ENCODE data around the gene CACNA2D1. TPM values are rescaled to one million over a fixed set of nuclear protein-coding genes. Genes with fewer than 3 reads are reported as not detected.

The CACNA2D1 gene
- total and polyA plus RNA-seq, 7 experiments from 2014 or later = not detected

GRCh38 chr7:82411732-82412131 lies 31.8 kb downstream of the CACNA2D1 start:
- no peak overlapping the region for H3K27ac ChIP-seq (ENCODE audit: low read depth, low read length)
- Mint-ChIP-seq H3K4me1 (no peaks in the 10 kb centered on the region), H3K36me3 (peaks cover 0 to 3% (median 0%) of the 10 kb centered on the region in 5 donors), H3K4me3 (no peak overlapping the region), H3K27ac (no peak overlapping the region), H3K9me3 (peaks cover 0 to 4% (median 0%) of the 10 kb centered on the region in 11 donors), H3K27me3 (no peaks in the 10 kb centered on the region)
- DNase-seq (no peak), ATAC-seq (no peak)
- H3K27me3 ChIP-seq (ENCODE audit: control insufficient read depth in 2 of 2, insufficient read depth in 2 of 2, low read length in 2 of 2) = no peaks in the 10 kb centered on the region
- POLR2A ChIA-PET = no interaction called here
- no peak overlapping the region for H3K4me3 ChIP-seq (ENCODE audit: low read length)
- intact Hi-C loops (cut with micrococcal nuclease) = no loop called here
- no peaks in the 10 kb centered on the region for H3K4me1 ChIP-seq (ENCODE audit: control insufficient read depth in 2 of 2, insufficient read depth in 2 of 2, low read length in 2 of 2)
- H3K36me3 ChIP-seq (ENCODE audit: control insufficient read depth in 2 of 3, insufficient read depth in 3 of 3, low read length in 3 of 3) = no peaks in the 10 kb centered on the region
- no peaks in the 10 kb centered on the region for H3K9me3 ChIP-seq (ENCODE audit: control insufficient read depth in 2 of 3, low read length in 3 of 3)
- CTCF ChIA-PET = no interaction called here

GRCh38 chr7:82410461-82410860 lies 33.1 kb downstream of the CACNA2D1 start:
- no peaks in the 10 kb centered on the region for H3K36me3 ChIP-seq (ENCODE audit: control insufficient read depth in 2 of 3, insufficient read depth in 3 of 3, low read length in 3 of 3)
- Mint-ChIP-seq H3K27ac (no peak overlapping the region), H3K36me3 (peaks cover 0 to 3% (median 0%) of the 10 kb centered on the region in 5 donors), H3K4me3 (no peak overlapping the region), H3K27me3 (no peaks in the 10 kb centered on the region), H3K4me1 (no peaks in the 10 kb centered on the region), H3K9me3 (peaks cover 0 to 4% (median 0%) of the 10 kb centered on the region in 11 donors)
- no peak overlapping the region for H3K27ac ChIP-seq (ENCODE audit: low read depth, low read length)
- H3K9me3 ChIP-seq (ENCODE audit: control insufficient read depth in 2 of 3, low read length in 3 of 3) = no peaks in the 10 kb centered on the region
- ChIA-PET CTCF (no interaction called here), POLR2A (no interaction called here)
- ATAC-seq = no peak
- H3K4me1 ChIP-seq (ENCODE audit: control insufficient read depth in 2 of 2, insufficient read depth in 2 of 2, low read length in 2 of 2) = no peaks in the 10 kb centered on the region
- no peak for DNase-seq
- H3K4me3 ChIP-seq (ENCODE audit: low read length) = no peak overlapping the region
- intact Hi-C loops (cut with micrococcal nuclease) = no loop called here
- H3K27me3 ChIP-seq (ENCODE audit: control insufficient read depth in 2 of 2, insufficient read depth in 2 of 2, low read length in 2 of 2) = no peaks in the 10 kb centered on the region

- CTCF ChIA-PET = no interaction called here
- Histone ChIP-seq H3K36me3 (ENCODE audit: control insufficient read depth in 2 of 3, insufficient read depth in 3 of 3, low read length in 3 of 3) (no peaks in the 10 kb centered on the region), H3K4me3 (ENCODE audit: low read length) (no peak overlapping the region), H3K27me3 (ENCODE audit: control insufficient read depth in 2 of 2, insufficient read depth in 2 of 2, low read length in 2 of 2) (no peaks in the 10 kb centered on the region), H3K9me3 (ENCODE audit: control insufficient read depth in 2 of 3, low read length in 3 of 3) (no peaks in the 10 kb centered on the region), H3K4me1 (ENCODE audit: control insufficient read depth in 2 of 2, insufficient read depth in 2 of 2, low read length in 2 of 2) (no peaks in the 10 kb centered on the region), H3K27ac (ENCODE audit: low read depth, low read length) (no peak overlapping the region)
- Mint-ChIP-seq H3K27me3 (no peaks in the 10 kb centered on the region), H3K27ac (no peak overlapping the region), H3K9me3 (peaks cover 0 to 4% (median 0%) of the 10 kb centered on the region in 11 donors), H3K36me3 (no peaks in the 10 kb centered on the region), H3K4me3 (no peak overlapping the region), H3K4me1 (no peaks in the 10 kb centered on the region)
- POLR2A ChIA-PET = no interaction called here
- intact Hi-C loops (cut with micrococcal nuclease) = no loop called here
- DNase-seq = no peak
- ATAC-seq = no peak
These were observed 36.6 kb downstream of the CACNA2D1 start for GRCh38 chr7:82406937-82407336.

- Mint-ChIP-seq H3K27ac (no peak overlapping the region), H3K36me3 (no peaks in the 10 kb centered on the region), H3K4me3 (no peak overlapping the region), H3K27me3 (no peaks in the 10 kb centered on the region), H3K4me1 (no peaks in the 10 kb centered on the region), H3K9me3 (peaks cover 0 to 6% (median 0%) of the 10 kb centered on the region in 11 donors)
- no peak for DNase-seq
- no peaks in the 10 kb centered on the region for H3K9me3 ChIP-seq (ENCODE audit: control insufficient read depth in 2 of 3, low read length in 3 of 3)
- no peaks in the 10 kb centered on the region for H3K27me3 ChIP-seq (ENCODE audit: control insufficient read depth in 2 of 2, insufficient read depth in 2 of 2, low read length in 2 of 2)
- no peak overlapping the region for H3K4me3 ChIP-seq (ENCODE audit: low read length)
- H3K4me1 ChIP-seq (ENCODE audit: control insufficient read depth in 2 of 2, insufficient read depth in 2 of 2, low read length in 2 of 2) = no peaks in the 10 kb centered on the region
- intact Hi-C loops (cut with micrococcal nuclease) = no loop called here
- H3K36me3 ChIP-seq (ENCODE audit: control insufficient read depth in 2 of 3, insufficient read depth in 3 of 3, low read length in 3 of 3) = no peaks in the 10 kb centered on the region
- no peak overlapping the region for H3K27ac ChIP-seq (ENCODE audit: low read depth, low read length)
- ATAC-seq = no peak
- CTCF ChIA-PET = no interaction called here
- POLR2A ChIA-PET = no interaction called here
These were observed 38.3 kb downstream of the CACNA2D1 start for GRCh38 chr7:82405301-82405700.

GRCh38 chr7:82404652-82405051 lies 38.9 kb downstream of the CACNA2D1 start:
- H3K4me3 Mint-ChIP-seq = no peak overlapping the region
- ChIA-PET CTCF (no interaction called here), POLR2A (no interaction called here)
- H3K27ac ChIP-seq (ENCODE audit: low read depth, low read length) = no peak overlapping the region
- no peak overlapping the region for H3K4me3 ChIP-seq (ENCODE audit: low read length)
- H3K9me3 ChIP-seq (ENCODE audit: control insufficient read depth in 2 of 3, low read length in 3 of 3) = no peaks in the 10 kb centered on the region
- H3K4me1 Mint-ChIP-seq = no peaks in the 10 kb centered on the region
- intact Hi-C loops (cut with micrococcal nuclease) = no loop called here
- ATAC-seq = no peak
- H3K9me3 Mint-ChIP-seq = peaks cover 0 to 6% (median 2%) of the 10 kb centered on the region in 11 donors
- no peaks in the 10 kb centered on the region for H3K27me3 Mint-ChIP-seq
- no peak for DNase-seq
- no peaks in the 10 kb centered on the region for H3K4me1 ChIP-seq (ENCODE audit: control insufficient read depth in 2 of 2, insufficient read depth in 2 of 2, low read length in 2 of 2)
- H3K27me3 ChIP-seq (ENCODE audit: control insufficient read depth in 2 of 2, insufficient read depth in 2 of 2, low read length in 2 of 2) = no peaks in the 10 kb centered on the region
- no peaks in the 10 kb centered on the region for H3K36me3 ChIP-seq (ENCODE audit: control insufficient read depth in 2 of 3, insufficient read depth in 3 of 3, low read length in 3 of 3)
- no peaks in the 10 kb centered on the region for H3K36me3 Mint-ChIP-seq
- H3K27ac Mint-ChIP-seq = no peak overlapping the region

GRCh38 chr7:82404094-82404493 lies 39.5 kb downstream of the CACNA2D1 start:
- no peaks in the 10 kb centered on the region for H3K9me3 ChIP-seq (ENCODE audit: control insufficient read depth in 2 of 3, low read length in 3 of 3)
- H3K36me3 ChIP-seq (ENCODE audit: control insufficient read depth in 2 of 3, insufficient read depth in 3 of 3, low read length in 3 of 3) = no peaks in the 10 kb centered on the region
- ATAC-seq (no peak), DNase-seq (no peak)
- ChIA-PET CTCF (no interaction called here), POLR2A (no interaction called here)
- Mint-ChIP-seq H3K27me3 (no peaks in the 10 kb centered on the region), H3K4me1 (no peaks in the 10 kb centered on the region), H3K4me3 (no peak overlapping the region), H3K9me3 (peaks cover 0 to 6% (median 4%) of the 10 kb centered on the region in 11 donors), H3K36me3 (no peaks in the 10 kb centered on the region), H3K27ac (no peak overlapping the region)
- no peaks in the 10 kb centered on the region for H3K27me3 ChIP-seq (ENCODE audit: control insufficient read depth in 2 of 2, insufficient read depth in 2 of 2, low read length in 2 of 2)
- no peaks in the 10 kb centered on the region for H3K4me1 ChIP-seq (ENCODE audit: control insufficient read depth in 2 of 2, insufficient read depth in 2 of 2, low read length in 2 of 2)
- no peak overlapping the region for H3K4me3 ChIP-seq (ENCODE audit: low read length)
- no peak overlapping the region for H3K27ac ChIP-seq (ENCODE audit: low read depth, low read length)
- intact Hi-C loops (cut with micrococcal nuclease) = no loop called here

- Mint-ChIP-seq H3K4me1 (no peaks in the 10 kb centered on the region), H3K27ac (no peak overlapping the region), H3K9me3 (peaks cover 0 to 17% (median 4%) of the 10 kb centered on the region in 11 donors), H3K27me3 (no peaks in the 10 kb centered on the region), H3K36me3 (no peaks in the 10 kb centered on the region), H3K4me3 (no peak overlapping the region)
- H3K27ac ChIP-seq (ENCODE audit: low read depth, low read length) = no peak overlapping the region
- H3K9me3 ChIP-seq (ENCODE audit: control insufficient read depth in 2 of 3, low read length in 3 of 3) = no peaks in the 10 kb centered on the region
- intact Hi-C loops (cut with micrococcal nuclease) = no loop called here
- H3K27me3 ChIP-seq (ENCODE audit: control insufficient read depth in 2 of 2, insufficient read depth in 2 of 2, low read length in 2 of 2) = no peaks in the 10 kb centered on the region
- ATAC-seq (no peak), DNase-seq (no peak)
- H3K4me3 ChIP-seq (ENCODE audit: low read length) = no peak overlapping the region
- CTCF ChIA-PET = no interaction called here
- no peaks in the 10 kb centered on the region for H3K4me1 ChIP-seq (ENCODE audit: control insufficient read depth in 2 of 2, insufficient read depth in 2 of 2, low read length in 2 of 2)
- no peaks in the 10 kb centered on the region for H3K36me3 ChIP-seq (ENCODE audit: control insufficient read depth in 2 of 3, insufficient read depth in 3 of 3, low read length in 3 of 3)
- POLR2A ChIA-PET = no interaction called here
These were observed 45.6 kb downstream of the CACNA2D1 start for GRCh38 chr7:82397879-82398524.

Data from naive thymus-derived CD4-positive, alpha-beta T cell (primary cell).